Stimulated activated CD4-positive, alpha-beta T cell treated with anti-CD3 and anti-CD28 coated beads, Interleukin-15, amount 100 ng/mL, for 48 hours (primary cell): ENCODE measurements around the gene FGD3.

ENCODE experiments used
- DNase-seq, 2 donors: peaks; one replicate each; pipeline ENCODE4 v3.0.0-alpha.2; 2020; ENCODE audit warnings: low read depth in 2 of 2

The FGD3 gene

GRCh38 chr9:93028448-93029006 is 81.2 kb downstream of the FGD3 start:
- DNase-seq: peak; percentile 31 to 33

GRCh38 chr9:93030642-93031628 is 83.6 kb downstream of the FGD3 start:
- DNase-seq: no peak

GRCh38 chr9:93031629-93032430 is 84.5 kb downstream of the FGD3 start:
- no peak for DNase-seq

- no peak for DNase-seq
These were observed 85.2 kb downstream of the FGD3 start for GRCh38 chr9:93032545-93032944.

GRCh38 chr9:93033531-93033930 is 86.2 kb downstream of the FGD3 start:
- no peak for DNase-seq

GRCh38 chr9:93035106-93035660 is 87.9 kb downstream of the FGD3 start:
- DNase-seq: no peak

GRCh38 chr9:93035821-93036351 is 88.6 kb downstream of the FGD3 start:
- DNase-seq: no peak

GRCh38 chr9:93036887-93037475 is 89.7 kb downstream of the FGD3 start:
- no peak for DNase-seq

- no peak for DNase-seq
These were observed 90.2 kb downstream of the FGD3 start for GRCh38 chr9:93037476-93037971.

- no peak for DNase-seq
These were observed 91.6 kb downstream of the FGD3 start for GRCh38 chr9:93038918-93039317.

GRCh38 chr9:93039456-93039855 is 92.1 kb downstream of the FGD3 start:
- no peak for DNase-seq

GRCh38 chr9:93039976-93040375 is 92.7 kb downstream of the FGD3 start:
- DNase-seq: no peak

GRCh38 chr9:93040409-93040808 is 93.1 kb downstream of the FGD3 start:
- no peak for DNase-seq

- no peak for DNase-seq
These were observed 93.9 kb downstream of the FGD3 start for GRCh38 chr9:93041108-93041802.

- DNase-seq: no peak
These were observed 95.8 kb downstream of the FGD3 start for GRCh38 chr9:93043122-93043521.

- no peak for DNase-seq
These were observed 98.2 kb downstream of the FGD3 start for GRCh38 chr9:93045521-93045920.

- no peak for DNase-seq
These were observed 101.5 kb downstream of the FGD3 start for GRCh38 chr9:93048566-93049448.

GRCh38 chr9:93049491-93049890 is 102.2 kb downstream of the FGD3 start:
- no peak for DNase-seq

- no peak for DNase-seq
These were observed 102.9 kb downstream of the FGD3 start for GRCh38 chr9:93050231-93050630.

GRCh38 chr9:93051680-93052089 is 104.4 kb downstream of the FGD3 start:
- no peak for DNase-seq
